Measurements from ENCODE around the gene HKDC1.

DNA sequence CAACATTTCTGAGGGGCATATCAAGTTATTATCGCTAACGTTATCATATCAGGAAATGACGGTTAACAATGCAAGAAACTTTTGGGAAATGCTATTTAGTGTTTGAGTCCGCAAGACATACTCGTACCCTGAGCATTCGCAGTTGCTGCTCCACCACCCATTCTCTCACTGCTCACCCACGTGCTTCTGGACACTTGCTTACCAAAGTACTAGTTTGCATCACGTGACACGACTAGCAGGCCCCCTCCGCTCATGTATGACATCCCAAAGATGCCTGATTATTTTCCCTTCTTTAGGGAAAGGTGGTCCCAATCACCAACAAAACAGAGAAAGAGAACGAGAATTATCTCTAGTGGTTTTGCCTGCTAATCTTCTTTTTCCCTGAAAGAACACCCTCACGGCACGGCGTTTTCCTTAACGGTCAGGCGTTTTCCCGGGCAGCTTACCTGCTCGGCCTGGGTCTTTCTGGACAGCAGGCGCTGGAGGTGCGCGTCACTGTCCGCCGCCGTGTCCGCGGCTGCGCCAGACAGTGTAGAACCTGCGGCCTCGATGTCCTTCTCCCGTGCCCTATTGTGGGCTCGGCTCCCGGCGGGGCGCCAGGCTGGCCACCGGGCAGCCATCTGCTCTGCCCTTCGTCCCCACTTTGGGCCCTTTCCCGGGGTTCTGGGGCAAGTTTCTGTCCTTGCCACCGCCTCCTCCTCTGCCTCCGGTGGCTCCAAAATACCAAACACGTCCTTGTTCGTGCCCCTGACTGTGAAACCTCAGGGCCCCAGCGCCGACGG, 40.2 kb upstream of the HKDC1 start, which contains the start of gene SUPV3L1:
- no peak for TF ChIP-seq EP300 (IDR thresholded peaks at IDR 0.05)
- TF ChIP-seq, protein P1, sequence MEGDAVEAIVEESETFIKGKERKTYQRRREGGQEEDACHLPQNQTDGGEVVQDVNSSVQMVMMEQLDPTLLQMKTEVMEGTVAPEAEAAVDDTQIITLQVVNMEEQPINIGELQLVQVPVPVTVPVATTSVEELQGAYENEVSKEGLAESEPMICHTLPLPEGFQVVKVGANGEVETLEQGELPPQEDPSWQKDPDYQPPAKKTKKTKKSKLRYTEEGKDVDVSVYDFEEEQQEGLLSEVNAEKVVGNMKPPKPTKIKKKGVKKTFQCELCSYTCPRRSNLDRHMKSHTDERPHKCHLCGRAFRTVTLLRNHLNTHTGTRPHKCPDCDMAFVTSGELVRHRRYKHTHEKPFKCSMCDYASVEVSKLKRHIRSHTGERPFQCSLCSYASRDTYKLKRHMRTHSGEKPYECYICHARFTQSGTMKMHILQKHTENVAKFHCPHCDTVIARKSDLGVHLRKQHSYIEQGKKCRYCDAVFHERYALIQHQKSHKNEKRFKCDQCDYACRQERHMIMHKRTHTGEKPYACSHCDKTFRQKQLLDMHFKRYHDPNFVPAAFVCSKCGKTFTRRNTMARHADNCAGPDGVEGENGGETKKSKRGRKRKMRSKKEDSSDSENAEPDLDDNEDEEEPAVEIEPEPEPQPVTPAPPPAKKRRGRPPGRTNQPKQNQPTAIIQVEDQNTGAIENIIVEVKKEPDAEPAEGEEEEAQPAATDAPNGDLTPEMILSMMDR (IDR thresholded peaks at IDR 0.05): peak in 1 of 4 experiments; percentile 4
- TF ChIP-seq POLR2A (IDR thresholded peaks at IDR 0.05): peak; percentile 84 to 88
- TF ChIP-seq POLR2AphosphoS5 (IDR thresholded peaks at IDR 0.05): peak; percentile 94

All from gastroesophageal sphincter (tissue), 3 donors.